Measurements from ENCODE around the gene EPHB3.

EPHB3 gene

DNA sequence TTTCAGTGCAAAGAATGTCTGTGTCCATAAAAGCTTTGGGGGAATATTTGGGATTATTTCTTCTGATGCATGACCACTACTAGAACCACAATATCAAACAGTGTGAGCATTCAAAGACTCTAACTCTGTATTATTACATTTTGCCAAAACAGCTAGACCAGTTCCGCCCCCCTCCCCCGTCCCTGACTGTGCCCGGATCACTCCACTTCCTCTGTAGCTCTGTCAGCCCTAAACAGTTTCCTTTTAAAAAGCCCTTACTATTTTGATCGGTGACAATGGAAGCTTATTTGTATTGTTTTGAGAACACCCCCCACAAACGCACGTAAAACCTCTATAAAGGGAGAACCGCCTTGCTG lies 36.6 kb upstream of the EPHB3 start:
- CTCF ChIA-PET = interaction anchor here (1.0 to 9.9 kb wide), 9 partner anchors 9 to 253 kb away, joined by 3 to 130 read pairs (median 4); partner anchors contain the start of gene EPHB3
- TF ChIP-seq, protein P1, sequence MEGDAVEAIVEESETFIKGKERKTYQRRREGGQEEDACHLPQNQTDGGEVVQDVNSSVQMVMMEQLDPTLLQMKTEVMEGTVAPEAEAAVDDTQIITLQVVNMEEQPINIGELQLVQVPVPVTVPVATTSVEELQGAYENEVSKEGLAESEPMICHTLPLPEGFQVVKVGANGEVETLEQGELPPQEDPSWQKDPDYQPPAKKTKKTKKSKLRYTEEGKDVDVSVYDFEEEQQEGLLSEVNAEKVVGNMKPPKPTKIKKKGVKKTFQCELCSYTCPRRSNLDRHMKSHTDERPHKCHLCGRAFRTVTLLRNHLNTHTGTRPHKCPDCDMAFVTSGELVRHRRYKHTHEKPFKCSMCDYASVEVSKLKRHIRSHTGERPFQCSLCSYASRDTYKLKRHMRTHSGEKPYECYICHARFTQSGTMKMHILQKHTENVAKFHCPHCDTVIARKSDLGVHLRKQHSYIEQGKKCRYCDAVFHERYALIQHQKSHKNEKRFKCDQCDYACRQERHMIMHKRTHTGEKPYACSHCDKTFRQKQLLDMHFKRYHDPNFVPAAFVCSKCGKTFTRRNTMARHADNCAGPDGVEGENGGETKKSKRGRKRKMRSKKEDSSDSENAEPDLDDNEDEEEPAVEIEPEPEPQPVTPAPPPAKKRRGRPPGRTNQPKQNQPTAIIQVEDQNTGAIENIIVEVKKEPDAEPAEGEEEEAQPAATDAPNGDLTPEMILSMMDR (IDR thresholded peaks at IDR 0.05; ENCODE audit: insufficient read depth, low read length, missing control alignments) = no peak
- POLR2A ChIA-PET = no interaction called here
- H3K4me3 ChIP-seq (ENCODE audit: low read depth, low read length) = peak overlapping the region; percentile 46
- no peak for DNase-seq (ENCODE audit: low read depth, low spot score)

DNA sequence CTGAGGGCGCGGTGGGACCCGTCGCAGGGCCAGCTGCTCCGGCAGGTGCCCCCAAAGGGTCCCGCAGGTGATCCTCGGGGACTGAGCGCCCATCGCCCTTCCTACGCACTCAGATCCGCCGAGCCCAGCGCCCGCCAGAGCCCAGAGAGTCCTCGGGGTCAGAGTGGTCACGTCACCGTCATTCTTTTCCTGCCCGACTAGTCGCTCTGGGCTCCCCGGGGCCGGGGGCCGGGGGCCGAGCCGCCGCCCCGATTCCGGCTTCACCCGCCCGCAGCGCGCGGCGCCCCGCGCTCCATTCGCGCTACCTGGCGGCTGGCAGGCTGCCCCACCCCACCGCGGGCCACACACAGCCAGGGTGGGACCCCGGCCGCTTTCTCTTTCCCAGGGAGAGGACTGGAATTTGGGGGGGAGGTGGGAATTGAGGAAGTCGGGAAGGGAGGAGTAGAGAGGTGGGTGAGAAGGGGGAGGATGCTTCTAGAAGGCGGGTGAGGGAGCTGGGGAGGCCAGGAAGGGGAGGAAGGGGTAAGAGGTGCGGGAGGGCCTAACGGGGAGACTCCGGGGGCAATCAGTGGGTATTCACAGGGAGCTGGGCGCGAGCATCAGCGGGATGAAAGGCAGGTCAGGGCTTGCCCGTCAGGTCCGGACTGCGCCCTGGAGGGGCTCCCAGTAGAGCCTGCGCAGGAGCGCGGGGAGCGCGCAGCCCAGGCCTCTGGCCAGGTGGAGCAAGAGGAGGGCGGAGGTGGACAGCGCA lies 36.1 kb upstream of the EPHB3 start:
- peak overlapping the region; percentile 46 for H3K4me3 ChIP-seq (ENCODE audit: low read depth, low read length)
- no peak for DNase-seq (ENCODE audit: low read depth, low spot score)
- TF ChIP-seq, protein P1 (IDR thresholded peaks at IDR 0.05; ENCODE audit: insufficient read depth, low read length, missing control alignments) = no peak
- CTCF ChIA-PET = interaction anchor here (1.0 to 9.9 kb wide), 9 partner anchors 9 to 252 kb away, joined by 3 to 130 read pairs (median 4); partner anchors contain the start of gene EPHB3
- POLR2A ChIA-PET = no interaction called here

DNA sequence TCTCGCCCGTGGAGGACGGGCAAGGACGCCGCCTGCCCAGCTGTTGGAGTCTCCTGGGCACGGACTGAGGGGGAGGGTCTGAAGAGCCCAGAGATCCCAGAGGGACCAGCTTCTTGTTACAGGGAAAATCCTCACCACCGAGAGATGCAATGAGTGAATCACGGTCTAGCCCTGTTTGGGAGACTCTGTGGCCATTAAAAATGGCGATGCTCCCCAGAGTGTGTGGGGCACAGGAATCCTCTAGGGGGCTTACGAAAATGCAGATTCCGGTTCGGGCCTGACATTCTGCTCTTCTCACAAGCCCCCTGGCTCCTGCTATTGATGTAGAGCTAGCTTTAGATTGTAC lies 35.5 kb upstream of the EPHB3 start:
- TF ChIP-seq, protein P1 (IDR thresholded peaks at IDR 0.05; ENCODE audit: insufficient read depth, low read length, missing control alignments) = no peak
- CTCF ChIA-PET = interaction anchor here (1.0 to 9.9 kb wide), 9 partner anchors 8 to 252 kb away, joined by 3 to 130 read pairs (median 4); no protein-coding TSS in a partner anchor
- POLR2A ChIA-PET = no interaction called here

DNA sequence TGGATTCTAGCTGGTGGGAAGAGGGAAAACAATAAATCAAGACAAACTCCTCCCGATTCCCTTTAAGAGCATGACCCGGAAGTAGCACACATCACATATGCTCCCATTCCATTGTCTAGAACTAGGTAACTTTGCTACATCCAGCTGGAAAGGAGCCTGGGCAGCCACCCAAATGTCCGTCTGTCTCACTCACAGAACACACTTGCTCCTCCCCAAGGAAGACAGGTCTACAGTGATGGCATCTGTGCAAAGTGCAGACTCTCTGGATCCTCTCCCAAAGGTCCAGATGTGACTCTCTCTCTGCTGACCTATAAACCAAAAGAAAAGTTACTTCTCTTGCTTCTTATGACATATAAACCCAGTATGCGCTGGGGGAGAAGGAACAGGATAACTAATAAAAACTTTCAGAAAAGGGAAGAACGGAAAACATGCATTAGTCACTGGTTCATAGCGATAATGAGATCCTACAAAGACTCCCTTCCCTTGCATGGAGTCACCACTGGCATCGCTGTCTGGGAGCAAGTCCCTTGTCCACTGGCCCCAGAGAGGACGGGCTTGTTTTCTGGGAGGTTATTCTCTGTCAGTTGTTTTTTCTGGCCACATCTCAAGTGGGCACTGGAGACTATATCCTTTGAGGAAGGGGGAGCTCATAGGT lies 29.8 kb upstream of the EPHB3 start:
- no peak overlapping the region for H3K4me3 ChIP-seq (ENCODE audit: low read depth, low read length)
- ChIA-PET POLR2A (no interaction called here), CTCF (interaction anchor here (1.4 to 9.9 kb wide), 5 partner anchors 10 to 272 kb away, joined by 3 to 130 read pairs (median 4); no protein-coding TSS in a partner anchor)
- TF ChIP-seq, protein P1 (IDR thresholded peaks at IDR 0.05; ENCODE audit: insufficient read depth, low read length, missing control alignments) = no peak
- no peak for DNase-seq (ENCODE audit: low read depth, low spot score)

More for the DNA sequence above, 35.5 kb upstream of the EPHB3 start:
- no peak for DNase-seq (ENCODE audit: low read depth, low spot score)
- peak overlapping the region; percentile 46 for H3K4me3 ChIP-seq (ENCODE audit: low read depth, low read length)

DNA sequence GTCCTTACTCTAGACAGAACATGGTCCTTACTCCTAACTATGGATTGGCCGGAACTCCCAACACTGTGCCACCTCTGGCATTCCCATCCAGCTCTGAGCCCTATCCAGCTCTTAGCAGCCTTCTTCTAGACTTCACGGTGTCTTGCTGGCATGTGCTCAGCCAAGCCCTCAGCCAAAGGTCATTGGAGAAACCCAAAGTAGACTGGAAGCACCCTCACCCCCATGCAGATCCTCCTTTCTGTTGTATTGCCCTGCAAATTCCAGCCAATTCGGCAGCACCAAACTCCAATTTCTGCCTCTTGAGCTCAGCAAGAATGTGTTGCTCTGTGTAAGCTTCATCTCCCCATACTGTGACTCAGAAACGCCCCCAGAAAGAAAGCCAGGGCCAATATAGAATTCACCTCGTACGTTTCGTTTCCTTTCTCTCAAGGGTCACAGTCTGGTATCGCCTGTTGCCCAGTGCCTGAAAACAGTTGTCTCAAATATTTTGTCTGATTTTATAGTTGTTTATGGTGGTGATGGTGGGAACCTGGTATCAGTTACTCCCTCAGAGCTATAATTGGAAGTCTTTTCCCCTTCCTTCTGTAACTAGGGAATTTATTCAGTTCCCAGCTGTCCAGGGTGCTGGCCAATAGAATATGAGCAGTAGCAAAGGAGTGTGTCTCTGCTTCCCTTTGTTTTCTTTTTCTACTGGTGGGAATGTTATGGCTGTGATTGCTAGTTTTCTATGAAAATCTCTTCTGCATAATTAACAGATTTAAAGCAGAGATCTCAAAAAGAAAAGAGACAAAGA lies 28.4 kb upstream of the EPHB3 start:
- ChIA-PET POLR2A (no interaction called here), CTCF (interaction anchor here (1.0 to 9.9 kb wide), 6 partner anchors 9 to 631 kb away, joined by 3 to 130 read pairs (median 6); no protein-coding TSS in a partner anchor)
- DNase-seq (ENCODE audit: low read depth, low spot score) = no peak
- H3K4me3 ChIP-seq (ENCODE audit: low read depth, low read length) = no peak overlapping the region
- TF ChIP-seq, protein P1 (IDR thresholded peaks at IDR 0.05; ENCODE audit: insufficient read depth, low read length, missing control alignments) = no peak
